Tongue (tissue), 2 donors: Measurements from ENCODE around the gene OVOL1. TPM values are rescaled to one million over a fixed set of nuclear protein-coding genes. Genes with fewer than 3 reads are reported as not detected.
"Not testable (repeated sequence)": the region's sequence is repeated elsewhere in the genome, so short reads cannot be mapped to it uniquely, and the experiment has no call there.

Experiments
- DNase-seq: peaks from one replicate; pipeline ENCODE4 v3.0.0-alpha.2; 2015
- total RNA-seq: library from RNA; depleted of rRNA; stranded (reverse); fragments of >200 nt; gene quantifications from one replicate; pipeline ENCODE4 v1.2.3, GENCODE V29; 2014

OVOL1 gene
- total RNA-seq: 2.1 TPM

- DNase-seq: peak; percentile 44
These were observed at the start of gene OVOL1 for GRCh38 chr11:65786786-65787636. Gene OVOL1 (plus strand): TSS chr11:65787063. CDS start chr11:65787374, 311 bp downstream.

DNA sequence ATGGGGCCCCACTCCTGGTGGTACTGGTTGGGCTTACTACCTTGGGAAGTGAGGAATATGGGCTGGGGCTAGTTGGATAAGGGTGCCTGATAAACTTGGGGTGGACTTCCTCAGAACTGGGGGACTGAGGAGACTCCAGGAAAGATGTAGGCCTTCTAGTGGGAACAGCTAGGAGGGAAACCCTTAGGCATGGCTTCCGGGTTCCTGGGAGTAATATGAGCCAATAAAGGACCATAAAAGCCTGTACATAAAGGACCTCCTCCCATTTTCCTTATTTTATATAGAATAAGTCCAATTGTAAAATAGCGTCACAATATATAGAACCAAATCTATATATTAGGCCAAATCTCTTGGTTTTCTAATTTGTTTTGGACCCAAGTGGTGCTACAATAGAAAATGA is 47.8 kb upstream of the OVOL1 start:
- DNase-seq: no peak

- DNase-seq: no peak
These were observed 45.7 kb upstream of the OVOL1 start for GRCh38 chr11:65741185-65741584.

DNA sequence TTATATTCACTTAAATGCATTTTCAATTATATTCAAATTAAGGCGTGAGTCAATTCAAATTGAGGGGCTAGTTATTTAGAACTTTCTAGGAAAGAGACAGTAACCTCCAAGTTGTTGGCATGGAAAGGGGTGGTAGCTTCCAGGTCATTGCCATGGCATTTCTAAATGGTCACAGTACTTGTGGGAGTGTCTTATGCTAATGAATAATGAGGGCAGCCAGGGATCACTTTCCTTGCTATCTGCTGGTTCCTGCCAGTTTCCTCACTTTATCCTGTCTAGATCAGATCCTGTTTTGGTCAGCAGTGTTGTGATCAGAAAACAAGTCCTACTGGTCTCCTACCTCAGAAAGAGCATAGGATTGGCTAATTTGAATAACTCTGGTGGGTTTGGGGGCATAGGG is 44.5 kb upstream of the OVOL1 start:
- no peak for DNase-seq

- no peak for DNase-seq
These were observed 43.2 kb upstream of the OVOL1 start for GRCh38 chr11:65743681-65744025.

DNA sequence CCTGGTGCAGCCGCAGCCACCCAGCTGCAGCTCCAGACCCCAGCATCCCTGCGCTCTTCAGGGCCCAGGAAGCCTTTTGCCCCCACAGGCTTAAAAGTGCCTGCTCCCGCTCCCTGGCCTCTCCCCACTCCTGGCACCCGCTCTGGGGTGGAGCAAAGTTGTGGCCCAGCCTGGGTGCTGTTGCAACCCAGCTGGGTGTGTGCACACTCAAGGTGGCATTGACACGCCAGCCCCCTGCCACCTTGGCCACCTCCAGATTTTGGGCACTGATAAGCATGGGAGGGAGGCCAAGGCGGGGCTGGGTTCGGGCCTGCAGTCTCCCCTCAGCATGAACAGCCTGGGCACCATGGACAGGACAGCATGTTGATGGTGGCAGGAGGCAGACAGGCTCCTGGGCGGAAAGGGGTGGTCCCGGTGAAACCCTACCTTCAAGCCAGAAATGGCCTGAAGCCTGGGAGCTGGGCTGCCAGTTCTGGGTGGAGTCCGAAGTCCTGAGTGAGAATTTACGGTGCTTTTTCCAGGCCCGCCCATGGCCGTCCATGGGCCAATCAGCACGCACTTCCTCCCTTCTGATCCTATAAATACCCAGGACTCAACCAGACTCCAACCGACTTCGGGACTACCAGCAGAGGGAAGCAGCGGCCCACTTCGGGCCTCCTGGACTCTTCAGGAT is 42.7 kb upstream of the OVOL1 start:
- no peak for DNase-seq

- DNase-seq: no peak
These were observed 42.2 kb upstream of the OVOL1 start for GRCh38 chr11:65744699-65745042.

GRCh38 chr11:65745049-65745448 is 41.8 kb upstream of the OVOL1 start:
- DNase-seq: no peak

DNA sequence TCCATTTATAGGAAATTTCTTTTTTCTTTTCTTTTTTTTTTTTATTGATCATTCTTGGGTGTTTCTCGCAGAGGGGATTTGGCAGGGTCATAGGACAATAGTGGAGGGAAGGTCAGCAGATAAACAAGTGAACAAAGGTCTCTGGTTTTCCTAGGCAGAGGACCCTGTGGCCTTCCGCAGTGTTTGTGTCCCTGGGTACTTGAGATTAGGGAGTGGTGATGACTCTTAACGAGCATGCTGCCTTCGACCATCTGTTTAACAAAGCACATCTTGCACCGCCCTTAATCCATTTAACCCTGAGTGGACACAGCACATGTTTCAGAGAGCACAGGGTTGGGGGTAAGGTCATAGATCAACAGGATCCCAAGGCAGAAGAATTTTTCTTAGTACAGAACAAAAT is 24.7 kb upstream of the OVOL1 start:
- not testable (repeated sequence) for DNase-seq

- DNase-seq: not testable (repeated sequence)
These were observed 24.0 kb upstream of the OVOL1 start for GRCh38 chr11:65762816-65763215.

GRCh38 chr11:65764434-65764833 is 22.4 kb upstream of the OVOL1 start:
- no peak for DNase-seq

- DNase-seq: peak; percentile 22
These were observed 20.3 kb upstream of the OVOL1 start for GRCh38 chr11:65766535-65766934.

DNA sequence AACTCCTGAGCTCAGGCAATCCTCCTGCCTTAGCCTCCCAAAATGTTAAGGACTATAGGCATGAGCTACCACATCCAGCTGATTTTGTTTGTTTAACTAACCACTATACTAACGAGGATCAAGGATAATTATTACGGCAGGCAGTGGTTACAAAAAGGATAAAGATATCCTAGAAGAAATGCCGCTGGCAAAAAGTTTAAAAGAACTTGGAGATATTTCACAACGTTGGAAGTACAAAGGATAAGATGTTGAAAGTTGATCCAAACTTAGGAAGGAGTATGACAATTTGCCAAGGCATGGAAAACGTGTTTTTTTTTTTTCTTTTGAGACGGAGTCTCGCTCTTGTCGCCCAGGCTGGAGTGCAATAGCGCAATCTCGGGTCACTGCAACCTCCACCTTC is 19.5 kb upstream of the OVOL1 start:
- DNase-seq: no peak

GRCh38 chr11:65767806-65768205 is 19.1 kb upstream of the OVOL1 start:
- not testable (repeated sequence) for DNase-seq

- no peak for DNase-seq
These were observed 15.8 kb upstream of the OVOL1 start for GRCh38 chr11:65770951-65771567.

GRCh38 chr11:65771589-65772112 is 15.2 kb upstream of the OVOL1 start:
- DNase-seq: no peak

DNA sequence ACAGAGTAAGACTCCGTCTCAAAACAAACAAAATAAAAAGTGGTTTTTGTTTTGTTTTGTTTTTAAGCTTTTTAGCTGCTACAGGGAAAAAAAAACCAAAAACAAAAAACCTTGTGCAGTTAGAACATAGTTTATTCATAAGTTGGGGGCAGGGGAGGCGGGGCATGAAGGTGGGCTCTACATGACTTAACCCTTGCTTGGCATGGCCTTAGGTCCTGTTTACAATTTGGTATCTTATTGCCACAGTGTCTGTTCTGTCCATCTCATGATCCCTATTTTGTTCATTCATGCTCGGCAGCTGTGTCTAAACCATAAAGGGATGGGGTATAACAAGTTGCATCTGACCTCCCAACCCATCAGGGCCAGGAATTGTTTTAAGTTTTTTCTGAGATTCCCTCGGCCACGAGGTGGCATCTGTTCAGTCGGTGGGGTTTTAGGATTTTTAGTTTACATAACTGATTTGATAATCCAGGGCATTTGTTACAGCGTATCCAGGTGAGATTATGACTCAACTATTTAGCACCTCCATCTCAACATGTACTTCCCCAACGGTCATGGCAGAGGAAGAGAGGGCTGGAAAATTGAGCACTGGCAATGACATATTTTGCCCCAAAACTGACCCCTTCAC is 13.0 kb upstream of the OVOL1 start:
- no peak for DNase-seq

- no peak for DNase-seq
These were observed 12.1 kb upstream of the OVOL1 start for GRCh38 chr11:65774525-65775306.

- no peak for DNase-seq
These were observed 10.7 kb upstream of the OVOL1 start for GRCh38 chr11:65776196-65776595.

GRCh38 chr11:65776710-65777141 is 10.1 kb upstream of the OVOL1 start:
- no peak for DNase-seq

GRCh38 chr11:65777241-65777640 is 9.6 kb upstream of the OVOL1 start:
- DNase-seq: no peak

DNA sequence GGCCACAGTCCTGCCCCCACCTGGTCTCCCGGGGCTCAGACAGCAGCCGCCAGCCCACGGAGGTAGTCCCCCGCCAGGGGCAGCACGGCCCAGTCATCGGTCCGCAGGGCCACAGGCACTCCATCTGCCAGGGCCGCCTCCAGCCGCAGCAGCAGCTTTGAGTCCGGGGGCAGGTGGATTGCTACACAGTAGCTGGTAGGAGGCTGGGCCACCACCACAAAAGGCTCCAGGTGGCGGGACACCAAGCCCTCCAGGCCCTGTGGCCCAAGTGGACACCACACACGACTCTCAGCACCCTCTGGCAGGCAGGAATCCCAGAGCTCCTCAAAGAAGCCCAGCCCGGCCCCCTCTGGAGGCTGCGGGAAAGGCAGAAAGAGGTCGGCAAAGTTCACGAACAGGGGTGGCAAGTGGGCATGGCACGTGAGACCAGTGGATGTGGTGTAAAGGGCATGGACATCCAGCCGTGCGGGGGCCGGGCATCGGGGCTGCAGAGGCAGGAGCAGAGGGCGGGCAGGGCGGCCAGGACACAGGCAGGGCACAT is 9.0 kb upstream of the OVOL1 start:
- no peak for DNase-seq
